Breast epithelium (tissue), 3 donors: Measurements from ENCODE around the gene PRRT1B.

Experiments used
- CTCF ChIP-seq, 3 donors: fragments of 450-650 bp; IDR thresholded peaks; one replicate each; pipeline ENCODE4 v1.5.1; 2016 to 2017; ENCODE audit warnings: antibody characterized with exemption in 3 of 3, mild to moderate bottlenecking in 3 of 3, moderate library complexity in 3 of 3
- POLR2A ChIP-seq: fragments of 450-650 bp; IDR thresholded peaks from one replicate; pipeline ENCODE4 v1.6.1; 2016; ENCODE audit warnings: antibody characterized with exemption, mild to moderate bottlenecking, moderate library complexity

DNA sequence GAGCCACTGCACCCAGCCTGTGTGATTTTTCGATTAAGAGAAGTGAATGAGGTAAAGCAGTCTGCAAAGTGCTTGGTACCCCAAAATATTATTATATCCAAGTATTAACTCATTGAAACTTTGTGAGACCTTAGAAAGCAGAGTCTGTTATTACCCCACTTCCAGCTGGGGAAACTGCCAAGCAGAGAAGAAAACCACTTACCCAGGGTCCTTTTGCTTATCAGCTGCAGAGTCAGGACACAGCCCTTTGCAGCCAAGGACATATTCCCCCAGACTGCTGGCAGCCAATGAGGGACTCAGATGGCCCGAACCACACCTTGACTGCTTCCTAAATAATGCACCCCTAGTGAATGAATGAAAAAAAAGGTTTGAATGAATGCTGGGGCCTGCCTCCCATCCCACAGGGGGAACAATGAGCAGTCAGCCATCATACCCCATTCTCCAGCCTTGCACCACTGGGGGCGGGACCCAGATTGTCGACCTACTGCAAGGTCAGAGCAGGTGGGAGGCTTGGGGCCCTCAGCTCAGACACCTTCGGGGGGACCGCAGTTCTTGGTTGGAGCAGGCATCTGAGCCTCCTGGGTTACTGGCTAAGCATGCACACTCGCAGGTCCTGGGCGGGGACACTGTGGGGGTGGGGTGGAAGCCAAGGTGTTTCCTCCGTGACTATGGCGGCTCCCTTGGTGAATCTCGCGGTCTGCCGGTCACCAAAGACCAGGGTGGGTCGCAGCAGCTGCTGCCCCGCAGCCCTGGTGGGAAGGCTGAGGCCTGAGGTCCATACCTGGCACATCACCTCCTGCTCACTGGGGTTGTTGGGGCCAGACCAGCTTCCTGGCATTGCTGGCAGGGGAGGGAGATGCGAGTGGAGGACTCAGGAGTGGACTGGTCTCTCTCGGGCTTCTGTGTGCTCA, 29.7 kb downstream of the PRRT1B start:
- no peak for TF ChIP-seq POLR2A
- no peak for TF ChIP-seq CTCF (IDR thresholded peaks at IDR 0.05)
